Measurements from ENCODE around the gene EFCAB12. TPM values are rescaled to one million over a fixed set of nuclear protein-coding genes. Genes with fewer than 3 reads are reported as not detected.

EFCAB12 gene
- total and polyA plus RNA-seq, 2 of the 8 experiments (the other 6 are each of a cell fraction or from before 2014, with no cell fraction given) = 0.60 to 0.99 TPM

DNA sequence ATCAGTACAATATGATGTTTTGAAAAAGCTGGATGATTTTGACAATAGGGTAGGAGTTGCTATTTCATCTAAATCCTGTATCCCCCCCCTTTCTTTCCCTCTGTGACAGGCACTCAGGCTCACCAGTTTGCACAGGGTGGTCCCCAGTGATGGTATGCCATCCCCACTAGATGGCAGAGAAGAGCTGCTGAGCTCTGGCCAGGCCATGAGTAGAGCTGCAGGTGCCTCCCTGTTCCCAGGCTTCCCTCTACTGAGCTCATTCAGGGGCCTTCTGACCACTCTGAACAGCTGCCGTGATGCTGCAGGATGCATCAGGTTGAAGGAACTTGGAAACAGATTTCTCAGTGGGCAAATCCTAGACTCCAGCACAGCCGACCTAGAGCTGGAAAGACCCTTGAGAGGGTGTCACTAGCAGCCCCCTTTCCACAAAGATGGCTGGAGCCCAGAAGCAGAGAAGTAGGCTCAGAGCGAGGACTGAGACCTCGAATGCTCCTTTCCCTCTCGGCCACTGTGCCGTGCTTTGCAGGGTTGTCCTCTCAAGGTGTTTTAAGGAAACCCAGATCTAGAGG lies 45.1 kb downstream of the EFCAB12 start:
- H2BK20ac ChIP-seq (ENCODE audit: low read length) = no peak overlapping the region
- no peak overlapping the region for H3K23ac ChIP-seq (ENCODE audit: insufficient read length)
- CTCF ChIA-PET (ENCODE audit: partially characterized antibody) = interaction anchor here (0.6 to 5.1 kb wide), 45 partner anchors 8 to 585 kb away, joined by 3 to 58 read pairs (median 5); partner anchors contain the start of gene EFCC1
- DNase-seq (ENCODE audit: low read depth in 1 of 2, low spot score in 2 of 2) = peak; percentile 39 to 75
- H2BK120ac ChIP-seq (replicated peaks; ENCODE audit: low read depth, low read length) = no peak overlapping the region
- no peaks in the 10 kb centered on the region for H3K79me1 ChIP-seq (ENCODE audit: low read depth, low read length)
- 64% methylated on average over 6 of the region's 6 CpGs; no CpG with 5 or more reads in 1 of the 2 experiments for WGBS, 2 experiments (ENCODE audit: extremely low coverage in 1 of 2, insufficient coverage in 1 of 2, insufficient read length in 1 of 2, insufficient replicate concordance in 2 of 2, low coverage in 1 of 2, low lambda C conversion rate in 2 of 2, missing lambda C conversion rate in 1 of 2)
- no peak overlapping the region for H4K8ac ChIP-seq (ENCODE audit: extremely low read depth, insufficient read depth, low read length)
- peaks cover 0 to 7% (median 3%) of the 10 kb centered on the region in 4 experiments; a peak in 3 of 8 replicates for H3K36me3 ChIP-seq (ENCODE audit: control insufficient read depth in 2 of 4, insufficient read depth in 4 of 4, low read length in 3 of 4)
- POLR2A ChIA-PET (ENCODE audit: partially characterized antibody) = interaction anchor here (0.7 to 2.1 kb wide), 11 partner anchors 12 to 65 kb away, joined by 3 to 8 read pairs (median 4); partner anchors contain the start of gene EFCAB12
- H2BK15ac ChIP-seq (ENCODE audit: low read length) = no peak overlapping the region
- H3K9me3 ChIP-seq (ENCODE audit: insufficient read depth in 2 of 2, low read depth in 1 of 2, low read length in 1 of 2) = peaks cover under 1 to 3% of the 10 kb centered on the region in 2 experiments; a peak in 3 of 4 replicates
- H3K4ac ChIP-seq (replicated peaks; ENCODE audit: insufficient read length, low read depth, low read length) = no peak overlapping the region
- H4K20me1 ChIP-seq (replicated peaks in 1 of 2; ENCODE audit: control insufficient read depth in 1 of 2, insufficient read depth in 2 of 2, low read length in 2 of 2) = peaks cover 0 to 2% of the 10 kb centered on the region in 2 experiments
- no peak overlapping the region for H3K4me2 ChIP-seq (ENCODE audit: insufficient read depth in 1 of 2, low read depth in 2 of 2, low read length in 2 of 2)
- H3K18ac ChIP-seq (ENCODE audit: extremely low read depth, low read length) = no peak overlapping the region
- H2AFZ ChIP-seq (ENCODE audit: low read length) = no peak overlapping the region
- no peak overlapping the region for H2AK5ac ChIP-seq (ENCODE audit: low read depth, low read length)
- H2BK5ac ChIP-seq (ENCODE audit: low read depth, low read length) = no peak overlapping the region
- no peak overlapping the region for H4K91ac ChIP-seq (replicated peaks; ENCODE audit: insufficient read length, low read length)
- no peaks in the 10 kb centered on the region; a peak in 2 of 7 replicates for H3K4me1 ChIP-seq (replicated peaks in 1 of 4; ENCODE audit: control insufficient read depth in 3 of 4, insufficient read depth in 4 of 4, low read length in 3 of 4)
- no peak overlapping the region for H3K56ac ChIP-seq (replicated peaks; ENCODE audit: insufficient read length, low read depth, low read length)
- no peaks in the 10 kb centered on the region for H3K27me3 ChIP-seq (replicated peaks in 1 of 4; ENCODE audit: control insufficient read depth in 3 of 4, extremely low read depth in 1 of 4, insufficient read depth in 3 of 4, low read length in 3 of 4)
- no peak overlapping the region for H2BK12ac ChIP-seq (ENCODE audit: low read depth, low read length)
- H3K14ac ChIP-seq (ENCODE audit: insufficient read length) = no peak overlapping the region
- FAIRE-seq = peak; percentile 63
- H3K79me2 ChIP-seq (ENCODE audit: control insufficient read depth in 1 of 2, insufficient read depth in 2 of 2, low read length in 2 of 2) = no peaks in the 10 kb centered on the region
- no peak overlapping the region for H4K5ac ChIP-seq (ENCODE audit: insufficient read length, low read depth, low read length)
- H3K23me2 ChIP-seq (ENCODE audit: low read depth, low read length) = no peaks in the 10 kb centered on the region; the same call in 1 of the 2 replicates
- H3K27ac ChIP-seq (ENCODE audit: low read depth, low read length) = no peak overlapping the region
- no peak overlapping the region for H3K9ac ChIP-seq (replicated peaks in 1 of 4; ENCODE audit: extremely low read depth in 1 of 4, low read depth in 3 of 4, low read length in 3 of 4)
- no peak overlapping the region for H3K4me3 ChIP-seq (ENCODE audit: extremely low read depth in 1 of 4, insufficient read depth in 2 of 4, low read depth in 3 of 4, low read length in 4 of 4)
- TF ChIP-seq MAFK (IDR thresholded peaks at IDR 0.05; ENCODE audit: low read depth, low read length) (no peak), RNF2 (IDR thresholded peaks at IDR 0.05; ENCODE audit: borderline replicate concordance, low read depth, low read length, missing control alignments, poor library complexity, severe bottlenecking) (no peak), CTBP2 (IDR thresholded peaks at IDR 0.05; ENCODE audit: borderline replicate concordance, insufficient read depth, insufficient read length, low read length) (no peak), TBP (IDR thresholded peaks at IDR 0.05; ENCODE audit: low read depth, low read length) (no peak), SIN3A (conservative IDR thresholded peaks at IDR 0.05 in 1 of 2, IDR thresholded peaks at IDR 0.05 in 1 of 2; ENCODE audit: low read depth in 1 of 2, low read length in 2 of 2) (0 out of 4 replicates have a peak, but pooled peaks of 1 of the 2 experiments have one; percentile 16), RAD21 (IDR thresholded peaks at IDR 0.05 in 1 of 2, conservative IDR thresholded peaks at IDR 0.05 in 1 of 2; ENCODE audit: low read depth in 2 of 2, low read length in 2 of 2) (peak; percentile 87 to 92), JUND (IDR thresholded peaks at IDR 0.05; ENCODE audit: low read length) (no peak), CTCF (IDR thresholded peaks at IDR 0.05; ENCODE audit: control extremely low read depth in 1 of 3, insufficient read depth in 1 of 3, low read depth in 1 of 3, low read length in 3 of 3) (peak; percentile 81 to 93 (median 93))

Data from H1 (cell line).